ENCODE results near the gene MTA3. TPM values are rescaled to one million over a fixed set of nuclear protein-coding genes. Genes with fewer than 3 reads are reported as not detected.

The MTA3 gene
- total RNA-seq, 1 donor from 2014 or later = 117 TPM

DNA sequence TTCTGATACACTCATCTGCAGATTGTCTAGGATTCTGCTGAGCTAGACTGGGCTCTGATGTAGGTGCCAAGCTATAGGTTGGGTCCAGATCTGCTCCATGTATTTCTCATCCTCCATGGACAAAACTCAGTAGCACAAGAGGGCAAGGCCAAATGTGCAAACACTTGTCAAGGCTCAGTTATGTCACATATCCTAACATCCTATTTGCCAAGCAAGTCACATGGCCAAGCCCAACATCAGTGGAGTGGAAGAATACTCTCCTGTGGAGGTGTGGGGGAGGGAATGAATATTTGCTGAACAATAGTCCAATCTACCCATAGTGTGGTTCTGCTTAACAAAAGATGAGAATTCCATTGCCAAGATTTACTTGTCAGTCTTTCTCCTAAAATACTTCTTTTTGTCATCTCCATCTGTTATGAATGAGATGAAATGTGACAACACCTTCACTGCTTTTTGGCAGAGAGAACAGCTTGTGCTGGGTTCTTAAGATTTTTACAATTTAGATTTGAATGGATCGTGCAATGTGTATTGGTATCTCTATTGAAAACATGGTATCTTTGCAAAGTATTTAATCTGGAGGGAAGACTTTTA, 105.7 kb downstream of the MTA3 start:
- Histone ChIP-seq H3K4me1 (no peaks in the 10 kb centered on the region), H3K9ac (no peak overlapping the region), H4K20me1 (ENCODE audit: low read depth) (peaks cover 8% of the 10 kb centered on the region), H3K36me3 (no peaks in the 10 kb centered on the region), H2AFZ (replicated peaks) (no peak overlapping the region), H3K79me2 (ENCODE audit: low read depth) (peaks cover 78% of the 10 kb centered on the region), H3F3A (ENCODE audit: low read depth) (peaks cover 19% of the 10 kb centered on the region), H3K9me3 (ENCODE audit: low read depth) (no peaks in the 10 kb centered on the region), H3K27me3 (no peaks in the 10 kb centered on the region), H3K4me2 (no peak overlapping the region), H3K27ac (no peak overlapping the region), H3K4me3 (no peak overlapping the region)
- Mint-ChIP-seq H3K9me3 (no peaks in the 10 kb centered on the region), H3K27ac (no peak overlapping the region), H3K36me3 (peaks cover 14% of the 10 kb centered on the region), H3K4me1 (peaks cover 5% of the 10 kb centered on the region), H3K4me3 (no peak overlapping the region), H3K27me3 (ENCODE audit: insufficient read depth, low read depth) (peaks cover 4% of the 10 kb centered on the region)
- DNase-seq (ENCODE audit: low spot score) = no peak
- no peak for TF ChIP-seq CTCF (IDR thresholded peaks at IDR 0.05)
- TF ChIP-seq EZH2phosphoT487 (IDR thresholded peaks at IDR 0.05) = no peak

DNA sequence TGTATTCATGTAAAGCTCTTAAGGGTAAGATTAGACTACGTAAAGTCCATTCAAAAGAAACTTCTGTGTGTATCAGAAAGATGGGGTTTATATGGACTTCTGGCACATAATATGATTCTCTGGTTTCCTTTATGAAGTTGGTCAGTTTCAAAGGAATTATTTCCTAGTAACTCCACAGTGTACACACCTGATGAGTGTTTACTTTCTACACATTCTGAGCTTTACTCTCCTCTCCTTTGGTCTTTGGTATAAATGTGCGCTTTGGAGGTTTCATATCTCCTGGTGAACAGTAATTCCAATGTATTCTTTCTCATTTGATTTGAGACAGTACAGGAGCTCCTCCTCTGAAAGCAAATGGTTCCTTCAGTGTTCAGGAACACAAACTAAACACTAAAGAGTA, 107.4 kb downstream of the MTA3 start:
- peaks cover 19% of the 10 kb centered on the region for H3F3A ChIP-seq (ENCODE audit: low read depth)
- H3K36me3 ChIP-seq = no peaks in the 10 kb centered on the region
- no peaks in the 10 kb centered on the region for H3K27me3 ChIP-seq
- Mint-ChIP-seq H3K36me3 (peaks cover 12% of the 10 kb centered on the region), H3K27me3 (ENCODE audit: insufficient read depth, low read depth) (peaks cover 4% of the 10 kb centered on the region), H3K9me3 (no peaks in the 10 kb centered on the region), H3K4me3 (no peak overlapping the region), H3K27ac (no peak overlapping the region), H3K4me1 (peaks cover 5% of the 10 kb centered on the region)
- H3K9me3 ChIP-seq (ENCODE audit: low read depth) = no peaks in the 10 kb centered on the region
- DNase-seq (ENCODE audit: low spot score) = no peak
- no peak overlapping the region for H3K9ac ChIP-seq
- peaks cover 74% of the 10 kb centered on the region for H3K79me2 ChIP-seq (ENCODE audit: low read depth)
- H3K4me3 ChIP-seq = no peak overlapping the region
- no peak overlapping the region for H2AFZ ChIP-seq (replicated peaks)
- TF ChIP-seq CTCF (IDR thresholded peaks at IDR 0.05) (no peak), EZH2 (IDR thresholded peaks at IDR 0.05) (no peak), EZH2phosphoT487 (IDR thresholded peaks at IDR 0.05) (no peak)
- peaks cover 8% of the 10 kb centered on the region for H4K20me1 ChIP-seq (ENCODE audit: low read depth)
- H3K27ac ChIP-seq = peak overlapping the region; percentile 37
- H3K4me2 ChIP-seq = no peak overlapping the region
- H3K4me1 ChIP-seq = no peaks in the 10 kb centered on the region

DNA sequence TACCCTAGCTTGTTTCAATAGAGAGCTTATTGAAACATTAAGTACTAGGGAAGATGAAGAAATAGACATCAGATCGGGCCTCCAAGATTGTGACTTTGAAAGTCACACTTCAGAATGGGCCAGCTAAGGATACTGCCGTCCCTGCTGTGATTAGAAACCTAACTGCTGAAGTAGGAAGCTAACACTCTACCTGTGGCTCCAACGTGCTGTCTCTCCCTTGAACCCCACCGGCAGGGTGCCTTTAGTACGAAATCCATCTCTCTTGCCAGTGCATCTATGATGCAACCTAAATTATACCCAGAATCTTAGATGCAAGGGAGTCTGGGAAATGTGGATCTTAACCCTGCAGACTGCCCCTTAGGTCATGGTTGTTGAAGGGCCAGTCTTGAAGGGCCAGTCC, 116.9 kb downstream of the MTA3 start:
- Histone ChIP-seq H3K27me3 (no peaks in the 10 kb centered on the region), H3K36me3 (peaks cover 10% of the 10 kb centered on the region), H3K79me2 (ENCODE audit: low read depth) (peaks cover 67% of the 10 kb centered on the region), H3K9ac (no peak overlapping the region), H2AFZ (replicated peaks) (no peak overlapping the region), H3K4me1 (peaks cover 11% of the 10 kb centered on the region), H3K9me3 (ENCODE audit: low read depth) (no peaks in the 10 kb centered on the region), H3K27ac (no peak overlapping the region), H3K4me3 (no peak overlapping the region), H3F3A (ENCODE audit: low read depth) (peaks cover 20% of the 10 kb centered on the region), H4K20me1 (ENCODE audit: low read depth) (peaks cover 22% of the 10 kb centered on the region), H3K4me2 (no peak overlapping the region)
- Mint-ChIP-seq H3K4me3 (no peak overlapping the region), H3K4me1 (no peaks in the 10 kb centered on the region), H3K36me3 (peaks cover 13% of the 10 kb centered on the region), H3K27ac (peak overlapping the region; percentile 5), H3K9me3 (no peaks in the 10 kb centered on the region), H3K27me3 (ENCODE audit: insufficient read depth, low read depth) (no peaks in the 10 kb centered on the region)
- no peak for DNase-seq (ENCODE audit: low spot score)
- TF ChIP-seq EZH2phosphoT487 (IDR thresholded peaks at IDR 0.05) (no peak), EZH2 (IDR thresholded peaks at IDR 0.05) (no peak), CTCF (IDR thresholded peaks at IDR 0.05) (no peak)
